C4-2B (cell line): Measurements from ENCODE around the gene SOCS3.
"Not testable (repeated sequence)": the region's sequence is repeated elsewhere in the genome, so short reads cannot be mapped to it uniquely, and the experiment has no call there.

Experiments
- H3K27ac ChIP-seq: fragments of 450-650 bp; 2 replicates; pipeline ENCODE4 v1.5.1; 2017
- ZFX ChIP-seq: fragments of 450-650 bp; IDR thresholded peaks from 2 replicates; pipeline ENCODE4 v1.6.1; 2017
- TF ChIP-seq, protein P1 (sequence below): fragments of 450-650 bp; conservative IDR thresholded peaks from 2 replicates; pipeline ENCODE4 v1.5.1; 2017; ENCODE audit warnings: mild to moderate bottlenecking

Gene SOCS3

DNA sequence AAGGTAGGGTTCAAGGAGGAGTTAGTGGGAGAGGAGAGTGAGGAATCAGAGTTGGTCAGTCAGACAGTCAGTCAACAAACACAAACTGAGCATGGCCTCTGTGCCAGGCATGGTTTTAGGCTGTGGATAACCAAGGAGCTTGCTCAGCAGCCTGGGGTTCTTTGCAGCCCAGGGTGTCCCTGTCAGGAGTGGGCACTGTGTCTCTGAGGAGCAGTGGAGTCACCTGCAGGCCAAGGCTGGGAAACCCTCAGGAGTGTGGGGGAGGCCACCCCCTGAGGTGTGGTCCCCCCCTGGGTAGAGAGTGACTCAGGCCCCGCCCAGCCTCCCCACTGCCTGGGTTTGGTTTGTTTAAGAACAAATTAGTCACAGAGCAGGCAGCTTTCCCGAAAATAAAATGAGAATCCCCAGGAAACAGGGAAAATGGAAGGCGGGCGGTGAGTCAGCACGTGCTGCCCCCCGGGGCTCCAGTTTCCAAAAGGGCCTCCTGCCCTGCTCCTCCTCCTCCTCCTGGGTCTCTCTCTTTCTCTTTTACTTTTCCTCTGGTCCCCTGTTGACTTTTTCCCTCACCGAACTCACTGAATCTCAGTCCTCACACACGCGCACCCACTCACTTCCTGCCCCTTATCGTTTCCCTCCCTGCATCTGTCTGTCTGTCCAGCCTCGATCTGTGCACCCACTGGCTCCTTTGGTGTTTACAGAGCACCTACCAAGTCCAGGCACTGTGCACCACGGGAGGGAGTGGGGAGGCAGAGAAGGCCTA lies 44.3 kb downstream of the SOCS3 start:
- H3K27ac ChIP-seq = no peak overlapping the region
- TF ChIP-seq ZFX = no peak
- TF ChIP-seq, protein P1, sequence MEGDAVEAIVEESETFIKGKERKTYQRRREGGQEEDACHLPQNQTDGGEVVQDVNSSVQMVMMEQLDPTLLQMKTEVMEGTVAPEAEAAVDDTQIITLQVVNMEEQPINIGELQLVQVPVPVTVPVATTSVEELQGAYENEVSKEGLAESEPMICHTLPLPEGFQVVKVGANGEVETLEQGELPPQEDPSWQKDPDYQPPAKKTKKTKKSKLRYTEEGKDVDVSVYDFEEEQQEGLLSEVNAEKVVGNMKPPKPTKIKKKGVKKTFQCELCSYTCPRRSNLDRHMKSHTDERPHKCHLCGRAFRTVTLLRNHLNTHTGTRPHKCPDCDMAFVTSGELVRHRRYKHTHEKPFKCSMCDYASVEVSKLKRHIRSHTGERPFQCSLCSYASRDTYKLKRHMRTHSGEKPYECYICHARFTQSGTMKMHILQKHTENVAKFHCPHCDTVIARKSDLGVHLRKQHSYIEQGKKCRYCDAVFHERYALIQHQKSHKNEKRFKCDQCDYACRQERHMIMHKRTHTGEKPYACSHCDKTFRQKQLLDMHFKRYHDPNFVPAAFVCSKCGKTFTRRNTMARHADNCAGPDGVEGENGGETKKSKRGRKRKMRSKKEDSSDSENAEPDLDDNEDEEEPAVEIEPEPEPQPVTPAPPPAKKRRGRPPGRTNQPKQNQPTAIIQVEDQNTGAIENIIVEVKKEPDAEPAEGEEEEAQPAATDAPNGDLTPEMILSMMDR = no peak

DNA sequence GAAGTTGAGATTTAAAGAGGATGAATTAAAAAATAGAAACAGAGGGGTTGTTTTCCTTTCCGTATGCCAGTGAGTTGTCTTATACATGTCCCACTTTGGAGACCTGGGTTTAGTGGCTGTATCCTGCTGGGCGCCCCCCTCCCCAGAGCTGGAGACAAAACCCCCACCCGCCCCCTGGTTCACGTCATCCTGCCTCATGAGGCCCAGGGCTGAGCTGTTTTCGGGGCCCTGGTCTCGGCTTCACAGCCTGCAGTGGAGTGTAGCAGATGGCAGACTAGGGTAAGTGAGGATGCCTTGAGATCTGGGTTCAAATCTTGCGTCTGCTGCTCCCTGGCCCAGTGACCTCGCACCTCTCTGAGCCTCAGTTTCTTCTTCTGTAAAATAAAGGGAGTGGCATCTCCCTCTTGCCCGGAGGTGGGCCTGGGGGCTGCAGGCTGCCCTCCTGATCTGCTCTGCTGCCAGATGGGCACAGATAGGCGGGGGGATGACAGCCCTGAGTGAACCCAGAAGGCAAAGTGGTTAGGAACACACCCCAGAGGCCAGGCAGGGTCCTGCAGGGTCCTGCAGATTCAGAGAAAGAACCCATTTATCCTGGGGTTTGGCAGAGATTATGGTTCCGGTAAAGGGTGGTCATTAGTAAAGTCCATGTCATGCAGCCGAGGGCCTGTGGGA lies 45.1 kb downstream of the SOCS3 start:
- no peak overlapping the region; the same call in 1 of the 2 replicates for H3K27ac ChIP-seq
- TF ChIP-seq, protein P1 = no peak
- no peak for TF ChIP-seq ZFX

DNA sequence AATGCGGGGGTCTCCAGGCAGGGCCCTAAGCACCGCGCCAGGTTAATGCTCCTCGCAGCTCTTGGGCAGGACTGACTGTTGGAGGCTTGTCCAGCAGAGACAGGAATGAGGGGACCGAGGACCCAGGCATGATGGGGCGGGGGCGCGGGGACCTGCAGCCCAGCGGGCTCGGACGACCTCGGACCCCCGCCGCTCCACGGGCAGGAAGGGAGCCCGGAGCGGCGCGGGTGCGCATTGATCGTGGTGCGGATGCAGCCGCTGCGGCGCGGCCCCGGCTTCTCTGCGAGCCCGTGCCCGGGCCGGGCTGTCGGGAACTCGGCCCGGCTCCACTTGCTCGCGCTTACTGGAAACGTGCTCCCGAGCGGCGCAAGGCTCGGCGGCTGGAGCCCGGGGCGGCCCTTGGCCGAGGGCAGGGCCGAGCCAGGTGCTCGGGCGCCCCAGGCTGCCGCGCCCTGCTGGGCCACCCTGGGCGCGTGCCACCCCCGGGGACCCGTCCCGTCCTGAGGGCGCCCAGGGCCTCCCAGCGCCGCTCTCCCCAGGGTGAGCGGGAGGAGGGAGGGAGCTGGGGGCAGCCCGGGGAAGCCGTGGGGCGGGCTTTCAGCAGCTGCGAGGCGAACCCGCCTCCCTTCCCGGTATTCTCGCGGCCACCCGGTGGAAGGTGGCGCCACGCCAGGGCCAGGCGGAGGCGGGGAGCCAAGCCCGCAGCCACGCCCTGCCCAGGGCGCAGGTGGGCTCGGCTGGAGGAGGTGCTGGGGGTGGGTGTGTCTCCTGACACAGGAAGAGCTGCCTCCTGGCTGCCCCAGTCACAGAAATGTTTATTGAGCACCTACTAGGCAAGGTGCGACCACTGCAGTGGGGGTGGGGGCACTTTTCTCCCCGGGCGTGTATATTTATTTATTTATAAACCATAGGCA lies 45.9 kb downstream of the SOCS3 start:
- peak; percentile 80; the same call in 1 of the 2 replicates for TF ChIP-seq ZFX
- TF ChIP-seq, protein P1 = no peak
- peak overlapping the region; percentile 61 for H3K27ac ChIP-seq

DNA sequence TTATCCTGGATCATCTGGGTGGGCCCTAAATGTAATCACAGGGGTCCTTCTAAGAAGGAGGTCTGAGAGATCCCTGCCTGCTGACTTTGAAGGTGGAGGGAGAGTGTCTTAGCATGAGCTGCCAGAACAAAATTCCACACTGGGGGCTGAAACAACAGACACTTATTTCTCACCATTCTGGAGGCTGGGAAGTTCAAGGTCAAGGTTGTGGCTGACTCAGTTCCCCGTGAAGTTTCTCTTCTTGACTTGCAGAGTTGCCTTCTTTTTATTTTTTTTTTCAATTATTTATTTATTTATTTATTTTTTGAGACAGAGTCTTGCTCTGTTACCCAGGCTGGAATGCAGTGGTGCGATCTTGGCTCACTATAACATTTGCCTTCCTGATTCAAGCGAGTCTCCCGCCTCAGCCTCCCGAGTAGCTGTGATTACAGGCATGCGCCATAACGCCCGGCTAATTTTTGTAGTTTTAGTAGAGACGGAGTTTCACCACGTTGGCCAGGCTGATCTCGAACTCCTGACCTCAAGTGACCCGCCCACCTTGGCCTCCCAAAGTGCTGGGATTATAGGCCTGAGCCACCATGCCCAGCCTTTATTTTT lies 50.1 kb downstream of the SOCS3 start:
- H3K27ac ChIP-seq = not testable (repeated sequence)

DNA sequence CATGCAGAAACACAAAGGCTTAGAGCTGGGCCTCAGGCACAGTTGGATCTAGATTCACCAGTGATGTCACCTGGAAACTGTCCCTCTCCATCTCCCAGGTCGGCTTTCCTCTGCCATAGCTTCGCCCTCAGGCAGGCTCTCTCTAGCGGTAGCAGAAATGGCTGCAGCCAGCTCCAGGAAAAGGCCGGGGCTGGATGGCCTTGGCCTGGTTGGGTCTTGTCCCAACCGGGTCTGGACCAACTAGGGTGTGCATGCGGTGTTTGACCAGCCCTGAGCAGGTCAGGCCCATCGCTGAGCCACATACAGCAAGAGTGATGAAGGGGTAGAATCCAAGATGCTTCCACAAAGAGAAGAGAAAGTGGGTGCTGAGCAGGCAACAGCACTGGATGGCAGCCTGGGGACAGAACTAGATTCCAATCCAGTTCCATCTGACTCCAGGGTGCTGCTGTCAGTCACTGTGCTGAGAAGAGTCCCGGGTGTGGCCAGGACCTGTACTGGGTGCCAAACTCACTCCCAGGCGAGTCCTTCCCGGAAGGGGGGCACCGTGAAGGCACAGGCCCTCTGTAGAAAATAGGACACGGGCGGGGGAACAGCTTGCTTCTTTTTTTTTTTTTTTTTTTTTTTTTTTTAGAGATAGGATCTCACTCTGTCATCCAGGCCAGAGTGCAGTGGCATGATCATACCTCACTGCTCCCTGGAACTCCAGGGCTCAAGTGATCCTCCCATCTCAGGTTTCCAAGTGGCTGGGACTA lies 51.8 kb downstream of the SOCS3 start:
- no peak overlapping the region for H3K27ac ChIP-seq

DNA sequence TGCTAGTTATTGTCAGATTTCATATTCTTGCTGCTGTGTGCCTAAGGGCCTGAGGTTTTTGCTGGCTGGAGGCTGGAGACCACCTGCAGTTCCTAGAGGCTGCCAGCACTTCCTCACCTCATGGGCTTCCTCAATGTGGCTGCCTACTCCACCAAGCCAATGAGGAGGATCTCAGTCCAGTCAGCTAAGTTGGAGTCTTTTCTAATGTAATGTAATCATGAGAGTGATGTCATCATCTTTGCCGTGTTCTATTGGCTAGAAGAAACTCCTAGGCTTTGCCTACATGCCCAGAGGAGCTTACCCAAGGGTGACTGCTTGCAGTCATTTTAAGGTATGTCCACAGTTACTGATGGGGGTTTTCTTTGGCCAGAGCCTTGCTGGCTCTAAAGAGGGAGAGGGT lies 53.0 kb downstream of the SOCS3 start:
- no peak overlapping the region for H3K27ac ChIP-seq
- no peak for TF ChIP-seq ZFX
- TF ChIP-seq, protein P1 = no peak

More for the DNA sequence above, 51.8 kb downstream of the SOCS3 start:
- no peak for TF ChIP-seq ZFX
- TF ChIP-seq, protein P1 = no peak
